Lower leg skin (tissue), 4 donors: ENCODE results near the gene PIP4K2A. TPM values are rescaled to one million over a fixed set of nuclear protein-coding genes. Genes with fewer than 3 reads are reported as not detected.

ENCODE experiments used
- DNase-seq, 2 donors: peaks; one replicate each; pipeline ENCODE4 v3.0.0-alpha.2; 2019; ENCODE audit warnings: low spot score in 2 of 2
- H3K4me3 ChIP-seq: fragments of 200-600 bp; sonication (generic); 2 replicates; pipeline ENCODE4 v1.5.1; 2017; ENCODE audit warnings: mild to moderate bottlenecking, low read depth; ENCODE audit not compliant: poor library complexity, severe bottlenecking
- CTCF ChIP-seq, 3 donors: fragments of 450-650 bp; IDR thresholded peaks; one replicate each; pipeline ENCODE4 v1.5.1; 2016; ENCODE audit warnings: antibody characterized with exemption in 3 of 3, mild to moderate bottlenecking in 3 of 3, moderate library complexity in 2 of 3
- POLR2A ChIP-seq, 2 donors: fragments of 450-650 bp; IDR thresholded peaks; one replicate each; pipeline ENCODE4 v1.6.1; 2016 to 2017; ENCODE audit warnings: antibody characterized with exemption in 2 of 2, mild to moderate bottlenecking in 1 of 2, moderate library complexity in 1 of 2
- WGBS, 2 donors: methylation state at CpG; one replicate each; pipeline ENCODE4 v1.1.5; 2018; 5-methylcytosine and 5-hydroxymethylcytosine counted together
- intact Hi-C: fragments of 100-400 bp; cut with DNase I; formaldehyde crosslinking; loops from one replicate; pipeline ENCODE4 v1.15.0; 2023; ENCODE audit warnings: low total_unique reads
- total RNA-seq, 4 donors: library from RNA; depleted of rRNA; stranded (reverse); fragments of >200 nt; gene quantifications; one replicate each; pipeline ENCODE4 v1.1.0, GENCODE V29; 2016

The PIP4K2A gene
- total RNA-seq, 4 donors from 2014 or later = 2.3 to 12.4 (median 6.6) TPM

- intact Hi-C loops = no loop called here
- 51 to 65% methylated on average over 4 of the region's 4 CpGs for WGBS, 2 donors
- no peak for DNase-seq
- TF ChIP-seq CTCF (IDR thresholded peaks at IDR 0.05) (no peak), POLR2A (IDR thresholded peaks at IDR 0.05) (no peak)
- no peak overlapping the region for H3K4me3 ChIP-seq
These were observed 81.3 kb downstream of the PIP4K2A start for GRCh38 chr10:22633106-22633505.

- no peak overlapping the region for H3K4me3 ChIP-seq
- intact Hi-C loops = no loop called here
- 86 to 87% methylated on average over 10 of the region's 10 CpGs for WGBS, 2 donors
- TF ChIP-seq POLR2A (IDR thresholded peaks at IDR 0.05) = no peak
- no peak for TF ChIP-seq CTCF (IDR thresholded peaks at IDR 0.05)
- no peak for DNase-seq
These were observed 82.6 kb downstream of the PIP4K2A start for GRCh38 chr10:22631646-22632278.

- 88 to 90% methylated on average over 3 of the region's 3 CpGs for WGBS, 2 donors
- DNase-seq = no peak
- intact Hi-C loops = no loop called here
- H3K4me3 ChIP-seq = no peak overlapping the region
- TF ChIP-seq CTCF (IDR thresholded peaks at IDR 0.05) = no peak
- TF ChIP-seq POLR2A (IDR thresholded peaks at IDR 0.05) = no peak
These were observed 83.2 kb downstream of the PIP4K2A start for GRCh38 chr10:22631185-22631584.

GRCh38 chr10:22630234-22631174 is 83.9 kb downstream of the PIP4K2A start:
- no peak for DNase-seq
- WGBS, 2 donors = 72 to 76% methylated on average over 7 of the region's 7 CpGs
- TF ChIP-seq CTCF (IDR thresholded peaks at IDR 0.05) = no peak
- no peak for TF ChIP-seq POLR2A (IDR thresholded peaks at IDR 0.05)
- no peak overlapping the region for H3K4me3 ChIP-seq
- intact Hi-C loops = no loop called here

GRCh38 chr10:22629852-22630233 is 84.5 kb downstream of the PIP4K2A start:
- DNase-seq = no peak
- 91 to 96% methylated on average over 4 of the region's 4 CpGs for WGBS, 2 donors
- intact Hi-C loops = no loop called here
- TF ChIP-seq POLR2A (IDR thresholded peaks at IDR 0.05) = no peak
- TF ChIP-seq CTCF (IDR thresholded peaks at IDR 0.05) = no peak
- no peak overlapping the region for H3K4me3 ChIP-seq
